HepG2 (cell line): Measurements from ENCODE around the gene DUS2. TPM values are rescaled to one million over a fixed set of nuclear protein-coding genes. Genes with fewer than 3 reads are reported as not detected.

Source experiments
- ATF7 ChIP-seq, 2 experiments: fragments of 450-650 bp in 1 of 2; sonication (generic) in 1 of 2; formaldehyde crosslinking in 1 of 2; IDR thresholded peaks; 2 replicates each; pipeline versions ENCODE4 v1.4.0 to v1.6.1; 2016 to 2020; ENCODE audit warnings: antibody characterized with exemption in 1 of 2, mild to moderate bottlenecking in 1 of 2, missing genetic modification reagents in 1 of 2
- CAMTA2 ChIP-seq: sonication (generic); formaldehyde crosslinking; IDR thresholded peaks from 2 replicates; pipeline ENCODE4 v1.4.0; 2020; ENCODE audit warnings: mild to moderate bottlenecking, missing genetic modification reagents, borderline replicate concordance
- FOXA1 ChIP-seq, 2 experiments: fragments of 450-650 bp in 1 of 2; sonication (generic) in 1 of 2; formaldehyde crosslinking in 1 of 2; IDR thresholded peaks; 2 replicates each; pipeline versions ENCODE4 v1.4.0 to v1.6.1; 2016 to 2020; ENCODE audit warnings: missing genetic modification reagents in 1 of 2
- FUBP1 ChIP-seq: sonication (generic); formaldehyde crosslinking; IDR thresholded peaks from 2 replicates; pipeline ENCODE4 v1.5.1; 2020; ENCODE audit warnings: missing genetic modification reagents, mild to moderate bottlenecking, borderline replicate concordance
- IRF1 ChIP-seq: sonication (generic); formaldehyde crosslinking; IDR thresholded peaks from 2 replicates; pipeline ENCODE4 v1.4.0; 2020; ENCODE audit warnings: low read depth, mild to moderate bottlenecking, missing genetic modification reagents
- KDM2A ChIP-seq: sonication (generic); formaldehyde crosslinking; IDR thresholded peaks from 2 replicates; pipeline ENCODE4 v1.4.0; 2020; ENCODE audit warnings: low read depth, missing genetic modification reagents, borderline replicate concordance
- MAX ChIP-seq: IDR thresholded peaks from 2 replicates; pipeline ENCODE4 v1.6.1; 2012; ENCODE audit warnings: inconsistent platforms
- PCBP1 ChIP-seq: fragments of 200-400 bp; formaldehyde crosslinking; IDR thresholded peaks from 2 replicates; pipeline ENCODE4 v1.6.1; 2017; ENCODE audit warnings: mild to moderate bottlenecking, low read depth, low read length, borderline replicate concordance
- RFXANK ChIP-seq: IDR thresholded peaks from 2 replicates; pipeline ENCODE4 v1.6.1; 2016
- STAT5B ChIP-seq: sonication (generic); formaldehyde crosslinking; IDR thresholded peaks from 2 replicates; pipeline ENCODE4 v1.4.0; 2020; ENCODE audit warnings: missing genetic modification reagents
- TCF7L2 ChIP-seq: IDR thresholded peaks from 2 replicates; pipeline ENCODE4 v1.6.1; 2011; ENCODE audit warnings: mild to moderate bottlenecking, low read depth, low read length, moderate library complexity
- ZNF138 ChIP-seq: sonication (generic); formaldehyde crosslinking; IDR thresholded peaks from 2 replicates; pipeline ENCODE4 v1.5.0; 2020; ENCODE audit warnings: mild to moderate bottlenecking, low read depth, missing genetic modification reagents
- ZNF318 ChIP-seq: sonication (generic); formaldehyde crosslinking; IDR thresholded peaks from 2 replicates; pipeline ENCODE4 v1.4.0; 2020; ENCODE audit warnings: mild to moderate bottlenecking, missing genetic modification reagents
- ZNF644 ChIP-seq: IDR thresholded peaks from 2 replicates; pipeline ENCODE4 v1.6.1; 2016; ENCODE audit warnings: low read depth
- ZNF788 ChIP-seq: sonication (generic); formaldehyde crosslinking; IDR thresholded peaks from 2 replicates; pipeline ENCODE4 v1.5.0; 2020; ENCODE audit warnings: mild to moderate bottlenecking, missing genetic modification reagents, borderline replicate concordance
- polyA plus RNA-seq, 8 experiments: library from polyadenylated mRNA; depleted of rRNA in 3 of 8; stranded (reverse) in 7 of 8; unstranded in 1 of 8; fragments of >200 nt; fragmentation: Illumina TruSeq in 4 of 8; extraction: Trizol in 4 of 8; gene quantifications; 2 replicates each; pipeline versions ENCODE4 v1.2.1 to v1.2.3, GENCODE V29; 2011 to 2016; ENCODE audit warnings: low read depth in 4 of 8, missing spikeins in 1 of 8, mixed read lengths in 1 of 8; ENCODE audit not compliant: insufficient read depth in 1 of 8
- total RNA-seq, 5 experiments: library from RNA; depleted of rRNA; stranded (reverse); fragments of >200 nt; fragmentation: Illumina TruSeq; extraction: Trizol; gene quantifications; 2 replicates each; pipeline ENCODE4 v1.2.3, GENCODE V29; 2016; ENCODE audit warnings: low read depth in 1 of 5

Gene DUS2
- total and polyA plus RNA-seq, 2 of the 13 experiments (the other 11 are each of a cell fraction or from before 2014, with no cell fraction given), result 17.8 to 25.1 TPM

- TF ChIP-seq ZNF318 (CRISPR knock-in tag) (peak; percentile 98; the same call in 1 of the 2 replicates), RFXANK (CRISPR knock-in tag) (0 out of 2 replicates have a peak, but pooled peaks have one; percentile 59), MAX (no peak), ZNF788 (CRISPR knock-in tag) (peak; percentile 98), FOXA1 (IDR thresholded peaks at IDR 0.05) (no peak), FOXA1 (CRISPR knock-in tag; IDR thresholded peaks at IDR 0.05) (no peak; the same call in 1 of the 2 replicates), ZNF644 (CRISPR knock-in tag) (peak; percentile 74), IRF1 (CRISPR knock-in tag) (no peak; the same call in 1 of the 2 replicates), TCF7L2 (no peak), ATF7 (IDR thresholded peaks at IDR 0.05) (no peak), ATF7 (CRISPR knock-in tag; IDR thresholded peaks at IDR 0.05) (no peak; the same call in 1 of the 2 replicates), CAMTA2 (no peak), FUBP1 (peak; percentile 95), ZNF138 (CRISPR knock-in tag) (peak; percentile 94; the same call in 1 of the 2 replicates), STAT5B (CRISPR knock-in tag) (peak; percentile 29; the same call in 1 of the 2 replicates), KDM2A (CRISPR knock-in tag) (peak; percentile 86), PCBP1 (no peak; the same call in none of the 2 replicates)
These were observed 61.6 kb downstream of the DUS2 start (continued) for GRCh38 chr16:68084504-68085258.
